Thoracic aorta (tissue), 2 donors: ENCODE measurements around the gene EGFL6. TPM values are rescaled to one million over a fixed set of nuclear protein-coding genes. Genes with fewer than 3 reads are reported as not detected.
A peak's percentile ranks its signal among the peaks of the same experiment; 100 is the strongest.

ENCODE experiments used
- ATAC-seq: fragments of 150-250 bp; one replicate; pipeline ENCODE4 v1.8.0; 2017; ENCODE audit warnings: low read depth; ENCODE audit not compliant: insufficient number of reproducible peaks, low FRiP score
- DNase-seq: peaks from one replicate; pipeline ENCODE4 v3.0.0-alpha.2; 2020; ENCODE audit warnings: low spot score
- H3K27ac ChIP-seq, 2 donors: fragments of 200-600 bp; sonication (generic); 1 replicate in 1 of 2; 2 replicates in 1 of 2; pipeline ENCODE4 v1.5.1; 2016; ENCODE audit warnings: mild to moderate bottlenecking in 2 of 2, moderate library complexity in 2 of 2
- H3K27me3 ChIP-seq: fragments of 200-600 bp; sonication (generic); replicated peaks from 2 replicates; pipeline ENCODE4 v1.6.0; 2016; ENCODE audit warnings: mild to moderate bottlenecking; ENCODE audit not compliant: insufficient read depth
- H3K36me3 ChIP-seq: fragments of 200-600 bp; sonication (generic); one replicate; pipeline ENCODE4 v1.5.1; 2016
- H3K4me1 ChIP-seq, 2 donors: fragments of 200-600 bp; sonication (generic); 1 replicate in 1 of 2; 2 replicates in 1 of 2; pipeline versions ENCODE4 v1.5.1 to v1.6.0; 2016; ENCODE audit warnings: low read depth in 2 of 2, mild to moderate bottlenecking in 1 of 2; ENCODE audit not compliant: control insufficient read depth in 1 of 2
- H3K4me3 ChIP-seq: fragments of 200-600 bp; sonication (generic); 2 replicates; pipeline ENCODE4 v1.5.1; 2016; ENCODE audit warnings: mild to moderate bottlenecking
- H3K9me3 ChIP-seq: fragments of 200-600 bp; sonication (generic); 2 replicates; pipeline ENCODE4 v1.5.1; 2016
- CTCF ChIP-seq: fragments of 200-600 bp; sonication (generic); IDR thresholded peaks from one replicate; pipeline ENCODE4 v1.5.1; 2019; ENCODE audit warnings: antibody characterized with exemption
- total RNA-seq, 2 donors: library from RNA; depleted of rRNA; stranded (reverse); fragments of >200 nt; gene quantifications; one replicate each; pipeline versions ENCODE4 v1.1.0 to v1.2.3, GENCODE V29; 2016

The EGFL6 gene
- total RNA-seq, 2 donors from 2014 or later: not detected

- peak overlapping the region in 1 of 2 donors; percentile 95 for H3K27ac ChIP-seq
- TF ChIP-seq CTCF: no peak
- DNase-seq (no peak), ATAC-seq (no peak)
- H3K27me3 ChIP-seq: no peaks in the 10 kb centered on the region
- no peak overlapping the region for H3K4me3 ChIP-seq
- H3K4me1 ChIP-seq: peaks cover 2 to 9% of the 10 kb centered on the region in 2 donors
- no peaks in the 10 kb centered on the region for H3K9me3 ChIP-seq
- no peaks in the 10 kb centered on the region for H3K36me3 ChIP-seq
These were observed 81.7 kb downstream of the EGFL6 start for GRCh38 chrX:13651150-13651549.

GRCh38 chrX:13652287-13652793, 82.9 kb downstream of the EGFL6 start:
- Histone ChIP-seq H3K27ac (peak overlapping the region; percentile 76 to 95), H3K36me3 (no peaks in the 10 kb centered on the region), H3K9me3 (no peaks in the 10 kb centered on the region), H3K4me1 (peaks cover 2 to 9% of the 10 kb centered on the region in 2 donors), H3K27me3 (no peaks in the 10 kb centered on the region), H3K4me3 (peak overlapping the region; percentile 85)
- ATAC-seq (peak; percentile 20), DNase-seq (no peak)
- no peak for TF ChIP-seq CTCF

GRCh38 chrX:13652850-13653693, 83.7 kb downstream of the EGFL6 start, which contains the start of gene TCEANC:
Gene TCEANC (plus strand): TSS chrX:13653141. CDS start chrX:13662509, 9,368 bp downstream.
- Histone ChIP-seq H3K4me3 (peak within 1 kb of the TSS; percentile 85), H3K27me3 (no peaks in the 10 kb centered on the region), H3K36me3 (no peaks in the 10 kb centered on the region), H3K27ac (peak within 1 kb of the TSS; percentile 93 to 95), H3K9me3 (no peaks in the 10 kb centered on the region), H3K4me1 (peaks cover 2 to 9% of the 10 kb centered on the region in 2 donors)
- no peak for TF ChIP-seq CTCF
- peak; percentile 87 for ATAC-seq
- peak; percentile 58 for DNase-seq

- Histone ChIP-seq H3K36me3 (no peaks in the 10 kb centered on the region), H3K27me3 (no peaks in the 10 kb centered on the region), H3K4me3 (peak overlapping the region; percentile 85), H3K27ac (peak overlapping the region; percentile 93 to 95), H3K9me3 (no peaks in the 10 kb centered on the region), H3K4me1 (peaks cover 2 to 9% of the 10 kb centered on the region in 2 donors)
- ATAC-seq: no peak
- TF ChIP-seq CTCF: no peak
- no peak for DNase-seq
These were observed 84.7 kb downstream of the EGFL6 start for GRCh38 chrX:13654116-13654515.

GRCh38 chrX:13655674-13656073, 86.3 kb downstream of the EGFL6 start:
- H3K27ac ChIP-seq: no peak overlapping the region
- DNase-seq (no peak), ATAC-seq (no peak)
- H3K9me3 ChIP-seq: no peaks in the 10 kb centered on the region
- H3K27me3 ChIP-seq: no peaks in the 10 kb centered on the region
- no peak overlapping the region for H3K4me3 ChIP-seq
- H3K36me3 ChIP-seq: no peaks in the 10 kb centered on the region
- peaks cover 2 to 9% of the 10 kb centered on the region in 2 donors for H3K4me1 ChIP-seq
- no peak for TF ChIP-seq CTCF
